Pancreas (tissue), 10 donors: Measurements from ENCODE around the gene TNRC6A. TPM values are rescaled to one million over a fixed set of nuclear protein-coding genes. Genes with fewer than 3 reads are reported as not detected.
"Not testable (repeated sequence)": the region's sequence is repeated elsewhere in the genome, so short reads cannot be mapped to it uniquely, and the experiment has no call there.

Experiments
- ATAC-seq, 4 donors: fragments of 200-7000 bp; cut with Tn5 transposase; one replicate each; pipeline versions ENCODE4 v1.8.0 to v1.9.1; 2020; ENCODE audit warnings: mild to moderate bottlenecking in 4 of 4, moderate library complexity in 4 of 4
- DNase-seq, 6 donors: peaks; one replicate each; pipeline ENCODE4 v3.0.0-alpha.2; 2020
- FAIRE-seq: peaks from 2 replicates; lab custom pipeline; 2012; peaks lifted over from hg19 to GRCh38; lab: Jason Lieb, UNC
- H3K27ac ChIP-seq, 4 donors: fragments of 200-600 bp; sonication (generic); 1 replicate in 3 of 4; 2 replicates in 1 of 4; pipeline versions ENCODE4 v1.5.0 to v1.8.0; 2020
- H3K27me3 ChIP-seq, 4 donors: fragments of 200-600 bp; one replicate each; pipeline ENCODE4 v1.8.0; 2021
- H3K36me3 ChIP-seq, 3 donors: fragments of 200-600 bp; sonication (generic) in 1 of 3; one replicate each; pipeline versions ENCODE4 v1.5.0 to v1.8.0; 2020 to 2021
- H3K4me1 ChIP-seq, 3 donors: fragments of 200-600 bp; one replicate each; pipeline ENCODE4 v1.8.0; 2021
- H3K4me3 ChIP-seq, 4 donors: fragments of 200-600 bp; sonication (generic) in 2 of 4; one replicate each; pipeline versions ENCODE4 v1.5.0 to v1.8.0; 2020 to 2021
- H3K9me3 ChIP-seq, 4 donors: fragments of 200-600 bp; one replicate each; pipeline ENCODE4 v1.8.0; 2021
- WGBS, 2 donors: extraction: QIAGEN DNeasy Blood & Tissue Kit; methylation state at CpG; one replicate each; pipeline ENCODE4 v1.1.7; 2013; 5-methylcytosine and 5-hydroxymethylcytosine counted together
- intact Hi-C, 3 donors: fragments of 100-400 bp; cut with DNase I; formaldehyde crosslinking; loops; one replicate each; pipeline versions ENCODE4 v1.11.1 to v1.14.2; 2022
- polyA plus RNA-seq, 2 donors: library from polyadenylated mRNA; stranded (reverse); fragments of 200-250 nt; gene quantifications; one replicate each; pipeline ENCODE4 v1.2.3, GENCODE V29; 2013
- total RNA-seq, 6 donors: library from RNA; stranded (reverse); fragmentation: NEBNext Ultra II Directional in 4 of 6; extraction: Animal tissue kit (Norgen Biotek cat#: 25700) in 4 of 6; gene quantifications; one replicate each; pipeline versions ENCODE4 v1.2.1 to v1.2.4, GENCODE V29; 2021 to 2023
- TF ChIP-seq, protein P1 (sequence below), 4 donors: fragments of 200-600 bp; sonication (generic) in 3 of 4; IDR thresholded peaks; one replicate each; pipeline versions ENCODE4 v1.5.0 to v1.8.0; 2021; ENCODE audit warnings: antibody characterized with exemption in 4 of 4
- donor health status: healthy with polysubstance abuse.
- donor health status: DM: no; HTN: no; CAD: no; lungs with moderate emphysema.
- donor health status: DM: no; HTN: no; CAD: no.
- donor health status: control.
- donor health status: control.
- donor health status: Bipolar disorder and iron deficiency.
- donor health status: DM: yes; HTN: yes; CAD: no.
- donor health status: DM: no; HTN: no; CAD: no.
- donor health status: DM: no; HTN: no; CAD: no.
- donor health status: DM: yes; HTN: yes; CAD: no.

The TNRC6A gene
- total and polyA plus RNA-seq, 8 donors: 15.6 to 33.9 (median 23.2) TPM

DNA sequence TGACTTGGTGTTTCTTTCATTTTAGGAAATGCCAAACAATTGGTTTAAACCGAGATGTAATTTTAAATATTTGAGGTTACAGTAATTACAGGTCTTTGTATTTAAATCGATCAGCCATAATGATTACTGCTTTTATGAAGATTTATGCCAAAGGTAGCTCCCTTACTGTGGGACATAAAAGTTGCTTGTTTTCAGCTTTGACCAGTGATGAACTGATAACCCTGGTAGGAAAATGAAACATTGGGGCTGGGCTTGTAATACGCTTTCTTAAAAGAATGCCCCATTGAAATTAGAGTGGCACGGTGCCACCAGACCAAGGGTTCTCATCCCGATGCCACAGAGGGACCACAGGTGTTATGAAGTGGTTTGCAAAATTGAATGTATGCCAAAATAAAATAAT, 7.3 kb downstream of the TNRC6A start:
- Histone ChIP-seq H3K27me3 (no peaks in the 10 kb centered on the region), H3K36me3 (no peaks in the 10 kb centered on the region), H3K4me1 (peaks cover 18 to 45% (median 45%) of the 10 kb centered on the region in 3 donors), H3K27ac (peak overlapping the region in 2 of 4 donors; percentile 20 to 25), H3K4me3 (no peak overlapping the region), H3K9me3 (no peaks in the 10 kb centered on the region)
- no peak for FAIRE-seq
- intact Hi-C loops: no loop called here
- no peak for DNase-seq
- TF ChIP-seq, protein P1, sequence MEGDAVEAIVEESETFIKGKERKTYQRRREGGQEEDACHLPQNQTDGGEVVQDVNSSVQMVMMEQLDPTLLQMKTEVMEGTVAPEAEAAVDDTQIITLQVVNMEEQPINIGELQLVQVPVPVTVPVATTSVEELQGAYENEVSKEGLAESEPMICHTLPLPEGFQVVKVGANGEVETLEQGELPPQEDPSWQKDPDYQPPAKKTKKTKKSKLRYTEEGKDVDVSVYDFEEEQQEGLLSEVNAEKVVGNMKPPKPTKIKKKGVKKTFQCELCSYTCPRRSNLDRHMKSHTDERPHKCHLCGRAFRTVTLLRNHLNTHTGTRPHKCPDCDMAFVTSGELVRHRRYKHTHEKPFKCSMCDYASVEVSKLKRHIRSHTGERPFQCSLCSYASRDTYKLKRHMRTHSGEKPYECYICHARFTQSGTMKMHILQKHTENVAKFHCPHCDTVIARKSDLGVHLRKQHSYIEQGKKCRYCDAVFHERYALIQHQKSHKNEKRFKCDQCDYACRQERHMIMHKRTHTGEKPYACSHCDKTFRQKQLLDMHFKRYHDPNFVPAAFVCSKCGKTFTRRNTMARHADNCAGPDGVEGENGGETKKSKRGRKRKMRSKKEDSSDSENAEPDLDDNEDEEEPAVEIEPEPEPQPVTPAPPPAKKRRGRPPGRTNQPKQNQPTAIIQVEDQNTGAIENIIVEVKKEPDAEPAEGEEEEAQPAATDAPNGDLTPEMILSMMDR (IDR thresholded peaks at IDR 0.05): no peak
- ATAC-seq: peak in 2 of 4 donors; percentile 22 to 26
- 28 to 36% methylated on average over 5 of the region's 5 CpGs for WGBS, 2 donors

DNA sequence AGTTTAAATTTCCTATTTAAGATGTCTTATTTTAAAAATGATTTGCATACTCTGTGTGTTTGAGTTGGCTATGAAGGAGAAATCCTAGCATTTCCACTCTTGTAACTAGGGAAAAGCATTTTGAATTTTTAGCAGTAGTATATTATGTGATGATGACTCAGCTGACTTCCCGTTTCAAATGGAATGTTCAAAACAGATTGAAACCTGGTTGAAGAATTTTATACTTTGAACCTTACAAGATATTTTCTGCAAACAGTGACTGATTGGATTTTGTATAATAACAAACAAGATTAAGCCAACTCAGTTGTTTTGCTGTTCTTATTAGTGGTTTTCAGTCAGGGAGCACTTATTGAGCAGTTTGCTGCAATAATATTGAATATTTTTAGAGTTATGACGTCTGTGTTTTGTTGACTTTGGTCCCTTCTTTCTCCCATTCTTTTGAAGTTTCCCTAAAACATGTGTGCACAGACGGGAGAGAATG, 8.0 kb downstream of the TNRC6A start:
- WGBS, 2 donors: 0 to 5% methylated on average over 3 of the region's 3 CpGs
- TF ChIP-seq, protein P1 (IDR thresholded peaks at IDR 0.05): no peak
- H3K36me3 ChIP-seq: no peaks in the 10 kb centered on the region
- H3K27ac ChIP-seq: peak overlapping the region in 2 of 4 donors; percentile 20 to 25
- intact Hi-C loops: no loop called here
- H3K4me1 ChIP-seq: peaks cover 11 to 40% (median 38%) of the 10 kb centered on the region in 3 donors
- no peaks in the 10 kb centered on the region for H3K27me3 ChIP-seq
- no peaks in the 10 kb centered on the region for H3K9me3 ChIP-seq
- no peak for DNase-seq
- H3K4me3 ChIP-seq: no peak overlapping the region
- FAIRE-seq: no peak
- peak; percentile 30 to 69 (median 62) for ATAC-seq

DNA sequence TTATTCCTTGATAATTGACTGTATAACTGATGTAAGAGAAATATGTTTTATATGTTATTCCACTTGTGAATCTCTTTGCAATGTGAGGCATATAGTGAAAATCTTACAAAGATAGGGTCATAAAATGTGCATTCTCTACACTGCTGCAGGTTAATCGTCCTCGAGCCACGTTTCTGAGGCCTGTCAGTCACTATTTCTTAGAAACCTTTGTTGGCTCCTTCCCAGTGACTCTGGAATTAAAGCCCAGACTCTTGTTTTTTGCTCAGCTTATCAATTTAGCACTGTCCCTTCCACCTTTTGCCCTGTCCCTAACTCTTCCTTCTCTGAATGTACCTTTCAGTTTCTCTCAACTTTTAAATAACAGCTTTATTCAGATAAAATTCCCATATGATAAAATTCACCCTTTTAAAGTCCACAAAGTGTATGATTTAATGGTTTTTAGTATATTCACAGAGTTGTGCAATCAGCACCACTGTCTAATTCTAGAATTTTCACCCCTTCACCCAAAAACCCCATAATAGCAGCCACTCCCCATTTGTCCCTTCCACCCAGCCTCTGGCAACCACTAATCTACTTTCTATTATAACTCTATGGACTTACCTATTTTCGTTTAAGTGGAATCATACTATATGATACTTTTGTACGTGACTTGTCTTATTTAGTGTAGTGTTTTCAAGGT, 8.6 kb downstream of the TNRC6A start:
- FAIRE-seq (no peak), ATAC-seq (no peak), DNase-seq (no peak)
- 41% methylated on average over 5 of the region's 5 CpGs for WGBS, 2 donors
- H3K4me1 ChIP-seq: peaks cover 5 to 39% (median 32%) of the 10 kb centered on the region in 3 donors
- H3K36me3 ChIP-seq: no peaks in the 10 kb centered on the region
- H3K4me3 ChIP-seq: no peak overlapping the region
- TF ChIP-seq, protein P1 (IDR thresholded peaks at IDR 0.05): no peak
- H3K27ac ChIP-seq: peak overlapping the region in 2 of 4 donors; percentile 20 to 25
- no peaks in the 10 kb centered on the region for H3K27me3 ChIP-seq
- intact Hi-C loops: no loop called here
- H3K9me3 ChIP-seq: no peaks in the 10 kb centered on the region

DNA sequence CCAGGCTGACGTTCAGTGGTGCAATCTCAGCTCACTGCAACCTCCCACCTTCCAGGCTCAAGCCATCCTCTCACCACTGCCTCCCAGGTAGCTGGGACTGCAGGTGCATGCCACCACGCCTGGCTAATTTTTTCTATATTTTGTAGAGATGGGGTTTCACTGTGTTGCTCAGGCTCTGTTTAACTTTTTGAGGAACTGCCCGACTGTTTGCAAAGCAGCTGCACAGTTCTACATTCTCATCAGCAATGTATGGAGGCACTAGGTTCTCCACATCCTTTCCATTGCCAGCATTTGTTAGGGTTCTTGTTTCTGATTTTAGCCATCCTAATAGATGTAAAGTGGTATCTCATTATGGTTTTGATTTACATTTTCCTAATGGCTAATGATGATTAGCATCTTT, 9.4 kb downstream of the TNRC6A start:
- Histone ChIP-seq H3K27me3 (no peaks in the 10 kb centered on the region), H3K9me3 (no peaks in the 10 kb centered on the region), H3K36me3 (no peaks in the 10 kb centered on the region), H3K4me1 (peaks cover 4 to 39% (median 30%) of the 10 kb centered on the region in 3 donors), H3K4me3 (no peak overlapping the region), H3K27ac (no peak overlapping the region)
- WGBS, 2 donors: 82 to 86% methylated on average over 3 of the region's 3 CpGs
- intact Hi-C loops: no loop called here
- DNase-seq (no peak), ATAC-seq (no peak), FAIRE-seq (no peak)
- TF ChIP-seq, protein P1 (IDR thresholded peaks at IDR 0.05): no peak

DNA sequence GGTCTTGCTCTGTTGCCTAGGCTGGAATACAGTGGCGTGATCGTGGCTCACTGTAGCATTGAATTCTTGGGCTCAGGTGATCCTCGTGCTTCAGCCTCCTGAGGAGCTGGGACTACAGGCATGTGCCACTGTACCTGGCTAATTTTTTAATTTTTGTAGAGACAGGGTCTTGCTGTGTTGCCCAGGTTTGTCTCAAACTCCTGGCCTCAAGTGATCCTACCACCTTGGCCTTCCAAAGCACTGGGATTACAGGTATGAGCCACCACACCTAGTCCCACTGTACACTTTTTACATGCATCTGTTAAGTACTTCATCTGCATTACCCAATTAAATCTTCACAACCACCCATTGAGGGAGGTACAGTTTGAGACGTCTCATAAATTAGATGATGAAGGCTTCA, 12.4 kb downstream of the TNRC6A start:
- no peak overlapping the region for H3K27ac ChIP-seq
- intact Hi-C loops: no loop called here
- H3K9me3 ChIP-seq: no peaks in the 10 kb centered on the region
- 92 to 95% methylated on average over 4 of the region's 4 CpGs for WGBS, 2 donors
- no peaks in the 10 kb centered on the region for H3K36me3 ChIP-seq
- H3K4me3 ChIP-seq: no peak overlapping the region
- peaks cover 0 to 37% (median 36%) of the 10 kb centered on the region in 3 donors for H3K4me1 ChIP-seq
- no peak for FAIRE-seq
- TF ChIP-seq, protein P1 (IDR thresholded peaks at IDR 0.05): no peak
- ATAC-seq: no peak
- no peaks in the 10 kb centered on the region for H3K27me3 ChIP-seq
- DNase-seq: no peak

DNA sequence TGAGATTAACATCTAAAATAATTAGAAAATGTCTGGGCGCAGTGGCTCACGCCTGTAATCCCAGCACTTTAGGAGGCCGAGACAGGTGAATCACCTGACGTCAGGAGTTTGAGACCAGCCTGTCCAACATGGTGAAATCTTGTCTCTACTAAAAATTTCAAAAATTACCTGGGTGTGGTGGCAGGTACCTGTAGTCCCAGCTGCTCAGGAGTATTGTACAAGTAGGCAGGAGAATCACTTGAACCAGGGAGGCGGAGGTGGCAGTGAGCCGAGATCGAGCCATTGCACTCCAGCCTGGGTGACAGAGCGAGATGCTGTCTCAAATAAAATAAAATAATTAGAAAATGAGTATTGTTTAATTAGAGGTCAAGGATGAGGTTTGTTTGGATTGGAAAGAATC, 13.2 kb downstream of the TNRC6A start:
- H3K27me3 ChIP-seq, ATAC-seq, FAIRE-seq, H3K36me3 ChIP-seq, H3K27ac ChIP-seq, H3K4me3 ChIP-seq, DNase-seq, H3K9me3 ChIP-seq, intact Hi-C loops: not testable (repeated sequence)
- H3K4me1 ChIP-seq: peaks cover 5 to 36% (median 35%) of the 10 kb centered on the region in 3 donors
- 93 to 97% methylated on average over 8 of the region's 8 CpGs for WGBS, 2 donors
